Naive B cell (primary cell): Measurements from ENCODE around the gene SPPL2B. TPM values are rescaled to one million over a fixed set of nuclear protein-coding genes. Genes with fewer than 3 reads are reported as not detected.
A peak's percentile ranks its signal among the peaks of the same experiment; 100 is the strongest.

ENCODE experiments used
- ATAC-seq, 2 donors: fragments of 150-1000 bp; cut with Tn5 transposase; 2 replicates each; pipeline ENCODE4 v1.10.0; 2021; ENCODE audit warnings: low read depth in 2 of 2, mild to moderate bottlenecking in 2 of 2, moderate library complexity in 2 of 2
- DNase-seq: peaks from one replicate; pipeline ENCODE4 v3.0.0; 2022
- H3K27ac Mint-ChIP-seq, 6 donors: one replicate each; pipeline ENCODE4 v1.8.0; 2020 to 2022; ENCODE audit warnings: mild to moderate bottlenecking in 6 of 6, mixed read lengths in 6 of 6, moderate library complexity in 5 of 6, inconsistent platforms in 2 of 6
- H3K27me3 Mint-ChIP-seq, 3 donors: one replicate each; pipeline ENCODE4 v1.8.0; 2021 to 2022; ENCODE audit warnings: mixed read lengths in 3 of 3, mild to moderate bottlenecking in 1 of 3
- H3K36me3 Mint-ChIP-seq, 2 donors: one replicate each; pipeline ENCODE4 v1.8.0; 2020 to 2022; ENCODE audit warnings: mixed read lengths in 2 of 2, inconsistent platforms in 1 of 2, mild to moderate bottlenecking in 1 of 2
- H3K4me1 Mint-ChIP-seq, 3 donors: one replicate each; pipeline ENCODE4 v1.8.0; 2020 to 2022; ENCODE audit warnings: mixed read lengths in 3 of 3, inconsistent platforms in 1 of 3, mild to moderate bottlenecking in 1 of 3, moderate library complexity in 1 of 3
- H3K4me3 Mint-ChIP-seq, 8 donors: one replicate each; pipeline ENCODE4 v1.8.0; 2020 to 2022; ENCODE audit warnings: mild to moderate bottlenecking in 8 of 8, mixed read lengths in 8 of 8, moderate library complexity in 8 of 8, inconsistent platforms in 2 of 8
- H3K9me3 Mint-ChIP-seq, 7 donors: one replicate each; pipeline ENCODE4 v1.8.0; 2020 to 2022; ENCODE audit warnings: mixed read lengths in 7 of 7, mild to moderate bottlenecking in 5 of 7, inconsistent platforms in 2 of 7, moderate library complexity in 1 of 7
- polyA plus RNA-seq, 6 donors: library from polyadenylated mRNA; unstranded; fragments of 300-500 nt; fragmentation: Illumina TruSeq; gene quantifications; one replicate each; pipeline ENCODE4 v1.2.3, GENCODE V29; 2021; ENCODE audit warnings: low read depth in 6 of 6

The SPPL2B gene
- polyA plus RNA-seq, 6 donors from 2014 or later: 13.0 to 38.0 (median 18.7) TPM

- ATAC-seq: no peak
- Mint-ChIP-seq H3K4me3 (no peak overlapping the region), H3K27me3 (no peaks in the 10 kb centered on the region), H3K9me3 (peaks cover 0 to 1% (median 0%) of the 10 kb centered on the region in 7 donors), H3K36me3 (no peaks in the 10 kb centered on the region), H3K4me1 (peaks cover 39 to 69% (median 64%) of the 10 kb centered on the region in 3 donors), H3K27ac (peak overlapping the region in 1 of 6 donors; percentile 21)
- no peak for DNase-seq
Observed at GRCh38 chr19:2320939-2321338, 7.5 kb upstream of the SPPL2B start.

GRCh38 chr19:2321565-2322283 is 6.8 kb upstream of the SPPL2B start:
- Mint-ChIP-seq H3K4me1 (peaks cover 40 to 69% (median 64%) of the 10 kb centered on the region in 3 donors), H3K36me3 (no peaks in the 10 kb centered on the region), H3K4me3 (no peak overlapping the region), H3K27me3 (no peaks in the 10 kb centered on the region), H3K9me3 (no peaks in the 10 kb centered on the region), H3K27ac (peak overlapping the region in 2 of 6 donors; percentile 53 to 76)
- ATAC-seq: no peak
- DNase-seq: no peak

GRCh38 chr19:2323707-2324106 is 4.8 kb upstream of the SPPL2B start:
- ATAC-seq (no peak), DNase-seq (no peak)
- Mint-ChIP-seq H3K27me3 (no peaks in the 10 kb centered on the region), H3K4me3 (peak overlapping the region in 7 of 8 donors; percentile 34 to 99 (median 87)), H3K36me3 (peaks cover 0 to 7% of the 10 kb centered on the region in 2 donors), H3K27ac (peak overlapping the region in 5 of 6 donors; percentile 56 to 100 (median 97)), H3K4me1 (peaks cover 39 to 66% (median 65%) of the 10 kb centered on the region in 3 donors), H3K9me3 (no peaks in the 10 kb centered on the region)

GRCh38 chr19:2324220-2324948 is 4.1 kb upstream of the SPPL2B start:
- no peaks in the 10 kb centered on the region for H3K9me3 Mint-ChIP-seq
- DNase-seq: peak; percentile 55
- peak overlapping the region; percentile 78 to 99 (median 88) for H3K4me3 Mint-ChIP-seq
- peak; percentile 30 to 31 for ATAC-seq
- peaks cover 0 to 7% of the 10 kb centered on the region in 2 donors for H3K36me3 Mint-ChIP-seq
- peaks cover 43 to 64% (median 62%) of the 10 kb centered on the region in 3 donors for H3K4me1 Mint-ChIP-seq
- no peaks in the 10 kb centered on the region for H3K27me3 Mint-ChIP-seq
- H3K27ac Mint-ChIP-seq: peak overlapping the region; percentile 97 to 100 (median 98)

GRCh38 chr19:2325281-2326046 is 3.0 kb upstream of the SPPL2B start:
- peak; percentile 36 to 54 for ATAC-seq
- peaks cover 51 to 68% (median 64%) of the 10 kb centered on the region in 3 donors for H3K4me1 Mint-ChIP-seq

GRCh38 chr19:2326699-2327360 is 1.7 kb upstream of the SPPL2B start:
- DNase-seq (no peak), ATAC-seq (no peak)
- peak overlapping the region; percentile 88 to 100 (median 99) for H3K4me3 Mint-ChIP-seq
- H3K27ac Mint-ChIP-seq: peak overlapping the region; percentile 97 to 100 (median 99)
- H3K4me1 Mint-ChIP-seq: peaks cover 59 to 82% (median 77%) of the 10 kb centered on the region in 3 donors
- H3K27me3 Mint-ChIP-seq: no peaks in the 10 kb centered on the region
- H3K9me3 Mint-ChIP-seq: no peaks in the 10 kb centered on the region
- peaks cover 0 to 7% of the 10 kb centered on the region in 2 donors for H3K36me3 Mint-ChIP-seq

More at GRCh38 chr19:2325281-2326046, 3.0 kb upstream of the SPPL2B start:
- peak; percentile 72 for DNase-seq
- H3K27ac Mint-ChIP-seq: peak overlapping the region; percentile 97 to 100 (median 98)
- no peaks in the 10 kb centered on the region for H3K27me3 Mint-ChIP-seq
- peaks cover 0 to 7% of the 10 kb centered on the region in 2 donors for H3K36me3 Mint-ChIP-seq
- no peaks in the 10 kb centered on the region for H3K9me3 Mint-ChIP-seq
- peak overlapping the region; percentile 78 to 99 (median 88) for H3K4me3 Mint-ChIP-seq

- Mint-ChIP-seq H3K27me3 (no peaks in the 10 kb centered on the region), H3K4me1 (peaks cover 66 to 90% (median 86%) of the 10 kb centered on the region in 3 donors), H3K36me3 (peaks cover 0 to 7% of the 10 kb centered on the region in 2 donors), H3K27ac (peak overlapping the region; percentile 97 to 100 (median 99)), H3K4me3 (peak overlapping the region; percentile 88 to 100 (median 99)), H3K9me3 (no peaks in the 10 kb centered on the region)
- ATAC-seq (peak; percentile 14 to 15), DNase-seq (peak; percentile 73)
Observed at GRCh38 chr19:2327773-2328400, 597 bp upstream of the SPPL2B start.

GRCh38 chr19:2329149-2329478 is 630 bp downstream of the SPPL2B start:
- H3K27ac Mint-ChIP-seq: peak overlapping the region; percentile 87 to 99 (median 97)
- no peaks in the 10 kb centered on the region for H3K9me3 Mint-ChIP-seq
- no peaks in the 10 kb centered on the region for H3K27me3 Mint-ChIP-seq
- H3K36me3 Mint-ChIP-seq: peaks cover 0 to 7% of the 10 kb centered on the region in 2 donors
- H3K4me3 Mint-ChIP-seq: peak overlapping the region; percentile 88 to 99 (median 94)
- peaks cover 70 to 91% (median 89%) of the 10 kb centered on the region in 3 donors for H3K4me1 Mint-ChIP-seq
- ATAC-seq (no peak), DNase-seq (no peak)

GRCh38 chr19:2329501-2329916 is 1.0 kb downstream of the SPPL2B start:
- Mint-ChIP-seq H3K4me1 (peaks cover 67 to 91% (median 89%) of the 10 kb centered on the region in 3 donors), H3K27me3 (no peaks in the 10 kb centered on the region), H3K9me3 (no peaks in the 10 kb centered on the region), H3K4me3 (peak overlapping the region; percentile 88 to 99 (median 94)), H3K27ac (peak overlapping the region; percentile 87 to 99 (median 97)), H3K36me3 (peaks cover 0 to 7% of the 10 kb centered on the region in 2 donors)
- DNase-seq (no peak), ATAC-seq (no peak)

GRCh38 chr19:2330255-2330631 is 1.8 kb downstream of the SPPL2B start:
- Mint-ChIP-seq H3K4me3 (peak overlapping the region; percentile 88 to 99 (median 94)), H3K36me3 (peaks cover 0 to 8% of the 10 kb centered on the region in 2 donors), H3K27me3 (no peaks in the 10 kb centered on the region), H3K27ac (peak overlapping the region; percentile 86 to 99 (median 97)), H3K4me1 (peaks cover 63 to 87% (median 87%) of the 10 kb centered on the region in 3 donors), H3K9me3 (no peaks in the 10 kb centered on the region)
- no peak for ATAC-seq
- no peak for DNase-seq

- peaks cover 63 to 87% (median 87%) of the 10 kb centered on the region in 3 donors for H3K4me1 Mint-ChIP-seq
Observed at GRCh38 chr19:2330632-2331284, 2.3 kb downstream of the SPPL2B start.

More at GRCh38 chr19:2330632-2331284, 2.3 kb downstream of the SPPL2B start:
- Mint-ChIP-seq H3K9me3 (peaks cover 0 to 2% (median 0%) of the 10 kb centered on the region in 7 donors), H3K4me3 (peak overlapping the region; percentile 88 to 95 (median 92)), H3K27ac (peak overlapping the region; percentile 97 to 99 (median 97)), H3K27me3 (no peaks in the 10 kb centered on the region), H3K36me3 (peaks cover under 1 to 13% of the 10 kb centered on the region in 2 donors)
- DNase-seq (no peak), ATAC-seq (no peak)
